SU-DHL-6 (cell line): ENCODE measurements around the gene B4GAT1.

Source experiments
- H2AFZ ChIP-seq: fragments of 200-600 bp; sonication (generic); 2 replicates; pipeline ENCODE4 v1.6.1; 2014; ENCODE audit warnings: low read depth, mild to moderate bottlenecking, moderate library complexity, mixed read lengths, antibody characterized with exemption, low read length; ENCODE audit not compliant: severe bottlenecking
- H3F3A ChIP-seq: fragments of 200-600 bp; shearing (Covaris generic); 2 replicates; pipeline ENCODE4 v1.6.0; 2016; ENCODE audit warnings: antibody characterized with exemption, mild to moderate bottlenecking; ENCODE audit not compliant: insufficient read depth
- H3K27ac ChIP-seq: fragments of 200-600 bp; sonication (generic); 2 replicates; pipeline ENCODE4 v1.5.1; 2016; ENCODE audit warnings: low read depth, mild to moderate bottlenecking, low read length, moderate library complexity, mixed read lengths
- H3K27me3 ChIP-seq: fragments of 200-600 bp; sonication (generic), shearing (Covaris generic); 2 replicates; pipeline ENCODE4 v1.6.0; 2014; ENCODE audit warnings: mild to moderate bottlenecking, low read length
- H3K36me3 ChIP-seq: fragments of 200-600 bp; sonication (generic); 2 replicates; pipeline ENCODE4 v1.6.1; 2014; ENCODE audit warnings: mild to moderate bottlenecking, low read length, mixed read lengths
- H3K4me2 ChIP-seq: fragments of 300-600, 200-600 bp; shearing (Covaris generic), sonication (generic); 2 replicates; pipeline ENCODE4 v1.6.0; 2014; ENCODE audit warnings: low read length, low read depth, mild to moderate bottlenecking; ENCODE audit not compliant: poor library complexity, severe bottlenecking
- H3K4me3 ChIP-seq: fragments of 200-600 bp; sonication (generic); 2 replicates; pipeline ENCODE4 v1.5.1; 2014; ENCODE audit warnings: antibody characterized with exemption, low read length, mild to moderate bottlenecking, mixed read lengths; ENCODE audit not compliant: insufficient read depth, poor library complexity, severe bottlenecking
- H3K79me2 ChIP-seq: fragments of 200-600 bp; sonication (generic); 2 replicates; pipeline ENCODE4 v1.6.1; 2014; ENCODE audit warnings: mild to moderate bottlenecking, low read length, moderate library complexity; ENCODE audit not compliant: insufficient read depth
- H3K9ac ChIP-seq: fragments of 200-600 bp; sonication (generic); 2 replicates; pipeline ENCODE4 v1.7.0; 2014; ENCODE audit warnings: mild to moderate bottlenecking, low read length
- H3K9me2 ChIP-seq: fragments of 200-600 bp; sonication (generic); replicated peaks from 2 replicates; pipeline ENCODE4 v1.6.1; 2014; ENCODE audit warnings: low read length; ENCODE audit not compliant: insufficient read depth
- H3K9me3 ChIP-seq: fragments of 200-600 bp; sonication (generic); 2 replicates; pipeline ENCODE4 v1.6.1; 2014; ENCODE audit warnings: low read length, mixed read lengths; ENCODE audit not compliant: insufficient read depth
- H4K20me1 ChIP-seq: fragments of 200-600 bp; sonication (generic); 2 replicates; pipeline ENCODE4 v1.6.1; 2014; ENCODE audit warnings: low read depth, mild to moderate bottlenecking, antibody characterized with exemption, low read length, moderate library complexity, mixed read lengths
- CTCF ChIP-seq: fragments of 200-600 bp; sonication (generic); IDR thresholded peaks from one replicate; pipeline ENCODE4 v1.5.1; 2017; ENCODE audit warnings: antibody characterized with exemption, mild to moderate bottlenecking, low read length, moderate library complexity; ENCODE audit not compliant: insufficient read depth, poor library complexity, severe bottlenecking
- EZH2phosphoT487 ChIP-seq: fragments of 200-600 bp; sonication (generic), shearing (Covaris generic); conservative IDR thresholded peaks from 2 replicates; pipeline ENCODE4 v1.6.1; 2018; ENCODE audit warnings: mild to moderate bottlenecking, antibody characterized with exemption, low read length, moderate library complexity, mixed read lengths

The B4GAT1 gene

DNA sequence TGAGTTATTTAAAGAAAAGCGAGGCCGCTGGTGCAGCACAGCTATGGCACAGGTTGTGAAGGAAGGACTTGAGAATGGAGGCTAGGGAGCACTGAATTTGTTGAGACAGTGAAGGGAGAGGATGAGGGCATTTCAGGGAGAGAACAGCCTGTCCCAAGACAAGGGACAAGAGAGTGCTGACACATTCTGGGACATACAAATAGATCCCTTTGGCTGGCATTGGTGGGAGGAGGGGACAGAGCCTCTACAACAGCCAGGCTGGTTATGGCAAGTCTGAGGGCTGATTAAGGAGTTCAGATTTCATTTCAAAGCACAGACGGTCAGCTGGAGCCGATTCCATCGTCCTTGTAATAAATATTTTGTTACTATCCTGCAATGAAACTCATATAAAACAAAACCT, 25.8 kb upstream of the B4GAT1 start:
- no peaks in the 10 kb centered on the region for H3K27me3 ChIP-seq
- no peak overlapping the region for H3K4me2 ChIP-seq
- H3K36me3 ChIP-seq: no peaks in the 10 kb centered on the region
- H3K79me2 ChIP-seq: no peaks in the 10 kb centered on the region
- H3K9me3 ChIP-seq: no peaks in the 10 kb centered on the region
- H3K9me2 ChIP-seq: no peaks in the 10 kb centered on the region
- no peak overlapping the region for H2AFZ ChIP-seq
- no peak overlapping the region for H3K9ac ChIP-seq
- no peak overlapping the region for H3K27ac ChIP-seq
- TF ChIP-seq CTCF: no peak
- no peak for TF ChIP-seq EZH2phosphoT487
- peaks cover 13% of the 10 kb centered on the region for H3F3A ChIP-seq
- no peaks in the 10 kb centered on the region for H4K20me1 ChIP-seq
- no peak overlapping the region for H3K4me3 ChIP-seq

GRCh38 chr11:66371627-66372415, 24.4 kb upstream of the B4GAT1 start, which contains the start of gene SLC29A2:
SLC29A2 (minus strand) TSS chr11:66371760; CDS start chr11:66371591, 169 bp downstream.
- peaks cover 13% of the 10 kb centered on the region for H3F3A ChIP-seq
- H4K20me1 ChIP-seq: no peaks in the 10 kb centered on the region
- H3K9me3 ChIP-seq: no peaks in the 10 kb centered on the region
- H3K4me3 ChIP-seq: peak within 1 kb of the TSS; percentile 60
- H3K9ac ChIP-seq: peak within 1 kb of the TSS; percentile 62
- TF ChIP-seq CTCF: no peak
- TF ChIP-seq EZH2phosphoT487: no peak
- H2AFZ ChIP-seq: peak within 1 kb of the TSS; percentile 97
- no peaks in the 10 kb centered on the region for H3K9me2 ChIP-seq
- H3K36me3 ChIP-seq: no peaks in the 10 kb centered on the region
- H3K27ac ChIP-seq: peak within 1 kb of the TSS; percentile 83
- peak within 1 kb of the TSS; percentile 87 for H3K4me2 ChIP-seq
- H3K79me2 ChIP-seq: no peaks in the 10 kb centered on the region
- H3K27me3 ChIP-seq: no peaks in the 10 kb centered on the region

DNA sequence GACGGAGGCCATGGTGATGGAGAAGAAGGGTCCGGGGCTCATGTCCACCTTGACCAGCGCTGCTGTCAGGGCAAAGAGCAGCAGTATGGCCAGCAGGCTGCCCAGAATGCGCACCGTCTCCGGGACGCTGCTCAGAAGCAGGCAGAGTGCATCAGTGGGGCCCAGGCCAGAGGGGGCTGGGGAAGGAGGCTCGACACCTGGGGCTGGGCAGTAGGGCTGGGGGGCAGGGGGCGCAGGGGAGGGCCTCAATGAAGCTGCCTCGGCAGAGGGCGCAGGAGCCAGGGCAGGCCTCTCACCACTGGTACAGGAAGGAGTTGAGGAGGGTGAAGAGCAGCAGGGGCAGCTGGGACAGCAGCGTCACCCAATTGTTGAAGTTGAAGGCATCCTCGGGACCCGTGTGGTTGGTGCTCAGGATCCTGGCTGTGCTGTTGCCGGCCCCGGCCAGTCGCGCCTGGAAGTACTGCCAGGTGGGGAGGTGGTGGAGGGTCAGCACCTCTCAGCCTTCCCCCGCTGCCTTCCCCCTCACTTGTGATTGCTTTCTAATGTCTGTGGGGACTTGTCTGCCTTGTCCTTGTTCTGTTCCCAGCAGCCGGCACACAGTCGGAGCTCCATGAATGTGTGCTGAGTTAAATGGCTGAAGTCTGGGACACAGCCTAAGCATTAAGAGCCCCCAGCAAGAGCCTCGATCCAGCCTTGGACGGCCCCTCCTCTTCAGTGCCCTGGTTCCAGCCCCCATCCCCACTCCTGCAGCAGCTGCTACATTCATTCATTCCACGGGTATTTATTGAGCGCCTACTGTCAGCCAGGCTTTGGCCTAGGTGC, 21.9 kb upstream of the B4GAT1 start:
- H4K20me1 ChIP-seq: no peaks in the 10 kb centered on the region
- H3K27ac ChIP-seq: no peak overlapping the region
- no peaks in the 10 kb centered on the region for H3K27me3 ChIP-seq
- no peaks in the 10 kb centered on the region for H3K79me2 ChIP-seq
- no peaks in the 10 kb centered on the region for H3K9me2 ChIP-seq
- peaks cover 13% of the 10 kb centered on the region for H3F3A ChIP-seq
- TF ChIP-seq CTCF (no peak), EZH2phosphoT487 (no peak)
- no peak overlapping the region for H3K4me2 ChIP-seq
- H3K4me3 ChIP-seq: no peak overlapping the region
- H2AFZ ChIP-seq: no peak overlapping the region
- no peak overlapping the region for H3K9ac ChIP-seq
- no peaks in the 10 kb centered on the region for H3K9me3 ChIP-seq
- no peaks in the 10 kb centered on the region for H3K36me3 ChIP-seq
